GM06990 (cell line): ENCODE data around the gene CHEK2.
"Not testable (repeated sequence)": the region's sequence is repeated elsewhere in the genome, so short reads cannot be mapped to it uniquely, and the experiment has no call there.

ENCODE experiments used
- DNase-seq: peaks from one replicate; pipeline ENCODE4 v3.0.0-alpha.2; 2011; ENCODE audit not compliant: insufficient read length; ENCODE audit errors: extremely low read depth
- H3K27me3 ChIP-seq: replicated peaks from 2 replicates; pipeline ENCODE4 v1.6.0; 2011; ENCODE audit warnings: low read length; ENCODE audit not compliant: control insufficient read depth, insufficient read depth
- H3K36me3 ChIP-seq: 2 replicates; pipeline ENCODE4 v1.5.1; 2011; ENCODE audit warnings: low read length; ENCODE audit not compliant: control insufficient read depth, insufficient read depth
- H3K4me3 ChIP-seq: replicated peaks from 2 replicates; pipeline ENCODE4 v1.5.1; 2011; ENCODE audit warnings: low read depth, mild to moderate bottlenecking, control low read depth, low read length
- TF ChIP-seq, protein P1 (sequence below): IDR thresholded peaks from 2 replicates; pipeline ENCODE4 v1.5.1; 2011; ENCODE audit warnings: low read length, control low read depth, mild to moderate bottlenecking, inconsistent platforms; ENCODE audit not compliant: insufficient read depth, poor library complexity, severe bottlenecking

Gene CHEK2

DNA sequence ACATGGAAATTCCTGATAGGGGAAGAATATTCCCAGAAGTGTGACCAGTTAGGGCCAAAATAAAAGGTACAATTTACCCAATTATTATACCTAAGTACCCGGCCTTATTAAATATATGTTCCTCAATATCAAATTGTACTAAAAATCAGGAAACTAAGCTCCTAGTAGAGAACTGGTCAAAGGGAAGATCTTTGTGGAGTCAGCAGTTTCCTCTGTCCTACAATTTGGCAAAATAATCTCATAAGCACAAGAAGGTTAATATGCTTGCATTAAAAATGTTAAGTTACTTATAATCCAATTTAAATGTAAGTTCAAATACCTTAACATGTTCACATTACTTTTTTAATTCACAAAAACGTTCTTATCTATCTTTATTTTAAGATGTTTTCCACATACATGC is 72.2 kb downstream of the CHEK2 start:
- no peak overlapping the region for H3K4me3 ChIP-seq
- DNase-seq: no peak
- no peaks in the 10 kb centered on the region for H3K36me3 ChIP-seq
- H3K27me3 ChIP-seq: no peaks in the 10 kb centered on the region
- TF ChIP-seq, protein P1, sequence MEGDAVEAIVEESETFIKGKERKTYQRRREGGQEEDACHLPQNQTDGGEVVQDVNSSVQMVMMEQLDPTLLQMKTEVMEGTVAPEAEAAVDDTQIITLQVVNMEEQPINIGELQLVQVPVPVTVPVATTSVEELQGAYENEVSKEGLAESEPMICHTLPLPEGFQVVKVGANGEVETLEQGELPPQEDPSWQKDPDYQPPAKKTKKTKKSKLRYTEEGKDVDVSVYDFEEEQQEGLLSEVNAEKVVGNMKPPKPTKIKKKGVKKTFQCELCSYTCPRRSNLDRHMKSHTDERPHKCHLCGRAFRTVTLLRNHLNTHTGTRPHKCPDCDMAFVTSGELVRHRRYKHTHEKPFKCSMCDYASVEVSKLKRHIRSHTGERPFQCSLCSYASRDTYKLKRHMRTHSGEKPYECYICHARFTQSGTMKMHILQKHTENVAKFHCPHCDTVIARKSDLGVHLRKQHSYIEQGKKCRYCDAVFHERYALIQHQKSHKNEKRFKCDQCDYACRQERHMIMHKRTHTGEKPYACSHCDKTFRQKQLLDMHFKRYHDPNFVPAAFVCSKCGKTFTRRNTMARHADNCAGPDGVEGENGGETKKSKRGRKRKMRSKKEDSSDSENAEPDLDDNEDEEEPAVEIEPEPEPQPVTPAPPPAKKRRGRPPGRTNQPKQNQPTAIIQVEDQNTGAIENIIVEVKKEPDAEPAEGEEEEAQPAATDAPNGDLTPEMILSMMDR: no peak

DNA sequence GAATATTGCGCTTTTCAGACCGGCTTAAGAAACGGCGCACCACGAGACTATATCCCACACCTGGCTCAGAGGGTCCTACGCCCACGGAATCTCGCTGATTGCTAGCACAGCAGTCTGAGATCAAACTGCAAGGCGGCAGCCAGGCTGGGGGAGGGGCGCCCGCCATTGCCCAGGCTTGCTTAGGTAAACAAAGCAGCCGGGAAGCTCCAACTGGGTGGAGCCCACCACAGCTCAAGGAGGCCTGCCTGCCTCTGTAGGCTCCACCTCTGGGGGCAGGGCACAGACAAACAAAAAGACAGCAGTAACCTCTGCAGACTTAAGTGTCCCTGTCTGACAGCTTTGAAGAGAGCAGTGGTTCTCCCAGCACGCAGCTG is 78.1 kb downstream of the CHEK2 start:
- H3K4me3 ChIP-seq, H3K27me3 ChIP-seq, DNase-seq, H3K36me3 ChIP-seq: not testable (repeated sequence)

DNA sequence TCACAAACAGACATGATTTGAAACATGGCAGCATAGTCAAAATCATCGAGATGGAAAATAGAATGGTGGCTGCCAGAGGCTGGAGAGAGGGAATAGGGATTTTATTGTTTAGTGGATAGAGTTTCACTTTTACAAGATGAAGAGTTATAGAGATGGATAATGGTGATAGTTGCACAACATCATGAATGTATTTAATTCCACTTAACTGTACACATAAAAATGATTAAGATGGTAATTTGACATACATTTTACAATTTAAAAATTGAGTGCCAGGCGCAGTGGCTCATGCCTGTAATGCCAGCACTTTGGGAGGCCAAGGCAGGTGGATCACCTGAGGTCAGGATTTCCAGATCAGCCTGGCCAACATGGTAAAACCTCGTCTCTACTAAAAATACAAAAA is 83.2 kb downstream of the CHEK2 start:
- no peaks in the 10 kb centered on the region for H3K27me3 ChIP-seq
- no peak for DNase-seq
- TF ChIP-seq, protein P1: no peak
- H3K4me3 ChIP-seq: no peak overlapping the region
- H3K36me3 ChIP-seq: no peaks in the 10 kb centered on the region

DNA sequence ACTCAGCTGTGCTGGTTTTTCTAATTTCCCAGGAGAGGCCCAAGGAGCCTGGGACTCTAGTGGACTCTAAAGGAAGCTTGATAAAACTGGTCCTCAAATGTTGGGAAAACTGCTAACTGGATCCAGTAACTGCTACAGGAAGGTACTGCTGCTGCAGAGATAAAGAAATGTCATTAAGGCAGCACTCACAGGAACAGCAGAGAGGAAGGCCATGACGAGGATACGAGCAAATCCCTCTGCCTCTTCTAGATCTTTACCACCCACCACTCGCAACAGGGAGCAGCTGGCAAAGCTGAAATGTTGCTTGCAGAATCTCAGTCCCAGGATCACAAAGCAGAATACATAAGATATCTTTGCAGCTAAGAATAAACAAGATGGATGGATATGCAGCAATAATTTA is 85.4 kb downstream of the CHEK2 start:
- Histone ChIP-seq H3K36me3 (no peaks in the 10 kb centered on the region), H3K27me3 (no peaks in the 10 kb centered on the region), H3K4me3 (no peak overlapping the region)
- no peak for DNase-seq
- TF ChIP-seq, protein P1: no peak

DNA sequence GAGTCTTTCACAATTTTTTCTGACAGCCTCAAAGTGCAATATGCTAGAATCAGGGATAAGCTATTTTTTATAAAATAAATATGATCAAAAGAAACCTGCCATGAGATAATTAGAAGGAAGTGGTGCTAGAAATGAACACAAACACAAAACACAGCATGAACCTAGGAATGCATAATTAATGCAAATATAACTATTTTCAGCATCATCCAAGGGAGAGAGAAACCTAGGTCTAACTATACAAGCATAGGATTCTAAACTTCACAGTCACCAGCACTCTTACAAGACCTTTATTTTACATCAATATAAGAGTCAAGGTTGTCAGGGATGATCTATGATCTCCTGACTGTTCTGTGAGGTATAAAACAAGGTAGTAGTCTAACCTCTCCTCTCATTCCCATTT is 91.2 kb downstream of the CHEK2 start:
- TF ChIP-seq, protein P1: no peak
- Histone ChIP-seq H3K27me3 (no peaks in the 10 kb centered on the region; the same call in 1 of the 2 replicates), H3K36me3 (no peaks in the 10 kb centered on the region), H3K4me3 (no peak overlapping the region)
- DNase-seq: no peak

DNA sequence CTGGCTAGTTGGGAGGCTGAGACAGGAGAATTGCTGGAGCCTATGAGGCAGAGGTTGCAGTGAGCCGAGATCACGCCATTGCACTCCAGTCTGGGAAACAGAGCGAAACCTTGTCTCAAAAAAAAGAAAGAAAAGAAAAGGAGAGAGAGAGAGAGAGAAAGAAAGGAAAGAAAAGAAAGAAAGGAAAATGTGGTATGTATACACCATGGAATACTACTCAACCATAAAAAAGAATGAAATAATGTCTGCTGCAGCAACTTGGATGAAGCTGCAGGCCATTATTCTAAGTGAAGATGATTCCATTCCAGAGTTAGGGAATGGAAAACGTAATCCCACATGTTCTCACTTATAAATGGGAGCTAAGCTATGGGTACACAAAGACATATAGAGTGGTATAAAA is 92.8 kb downstream of the CHEK2 start:
- DNase-seq: no peak
- TF ChIP-seq, protein P1: no peak
- Histone ChIP-seq H3K27me3 (no peaks in the 10 kb centered on the region; the same call in 1 of the 2 replicates), H3K4me3 (no peak overlapping the region), H3K36me3 (no peaks in the 10 kb centered on the region)
